Stimulated activated CD4-positive, alpha-beta T cell treated with anti-CD3 and anti-CD28 coated beads, Interleukin-15, amount 100 ng/mL, for 24 hours (primary cell): ENCODE results near the gene POLR3K.

Experiments
- DNase-seq: peaks from one replicate; pipeline ENCODE4 v3.0.0-alpha.2; 2020

The POLR3K gene

DNA sequence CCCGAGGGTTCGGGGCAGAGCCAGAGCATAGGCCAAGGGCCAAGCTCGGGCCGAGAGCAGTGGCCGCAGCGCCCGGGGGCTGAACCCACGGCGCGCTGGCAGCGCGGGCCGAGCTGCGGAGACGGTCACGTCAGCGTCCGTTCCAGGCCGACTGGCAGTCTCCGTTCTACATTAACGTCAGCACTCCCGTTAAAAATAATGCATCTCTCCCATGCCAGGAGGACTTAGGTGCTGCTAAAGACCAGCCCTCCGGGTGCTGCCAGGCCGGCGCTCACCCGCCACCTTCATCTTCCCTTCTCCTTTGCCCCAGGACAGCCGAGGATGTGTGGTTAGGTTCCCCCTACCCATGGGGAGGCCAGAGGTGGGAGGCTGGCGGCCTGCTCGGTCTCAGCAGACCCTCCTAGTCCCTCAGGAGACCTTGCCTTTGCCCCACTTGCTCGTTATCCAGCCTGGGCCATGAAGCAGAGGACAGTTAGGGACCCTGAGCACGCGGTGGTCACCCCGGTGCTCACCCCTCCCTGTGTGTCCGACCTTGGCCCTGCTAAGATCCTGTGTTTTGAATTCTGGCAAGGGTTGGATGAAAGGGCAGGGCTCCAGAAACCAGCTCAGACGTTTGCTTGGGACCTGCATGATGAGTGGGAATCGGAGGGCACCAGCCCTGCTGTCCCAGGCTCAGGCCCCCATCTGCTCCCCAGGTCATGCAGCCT is 25.2 kb upstream of the POLR3K start:
- peak; percentile 37 for DNase-seq

GRCh38 chr16:77807-78443 is 24.5 kb upstream of the POLR3K start, which contains the start of gene MPG:
MPG (plus strand) TSS chr16:78225; CDS start chr16:78310, 85 bp downstream.
- DNase-seq, result peak; percentile 90

DNA sequence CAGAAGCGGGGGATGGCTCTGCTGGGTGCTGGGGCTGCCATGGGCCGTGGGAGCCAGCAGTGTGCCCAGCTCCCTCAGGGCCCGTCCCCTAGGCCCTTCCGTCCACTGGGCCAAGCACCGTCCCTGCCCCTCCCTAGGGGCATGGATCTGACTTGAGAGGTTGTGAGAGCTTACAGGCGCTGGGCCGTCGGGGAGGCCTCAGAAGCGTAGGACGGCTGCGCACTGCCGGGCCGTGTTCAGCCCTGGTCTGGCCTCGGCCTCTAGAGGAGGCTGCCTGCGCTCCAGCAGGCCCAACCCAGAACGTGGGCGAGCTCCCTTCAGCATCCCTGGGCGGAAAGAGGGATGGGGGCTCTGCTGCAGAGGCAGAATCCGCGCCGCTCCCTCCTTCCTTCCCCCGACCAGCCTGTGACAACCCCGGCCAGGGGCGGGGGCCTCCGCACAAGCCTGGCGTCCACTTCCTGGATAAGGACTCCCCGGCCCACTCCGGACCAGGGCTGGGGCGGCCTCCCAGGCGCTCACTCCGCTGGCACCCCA is 23.9 kb upstream of the POLR3K start:
- peak; percentile 63 for DNase-seq

GRCh38 chr16:76535-77272 is 23.3 kb upstream of the POLR3K start:
- no peak for DNase-seq

DNA sequence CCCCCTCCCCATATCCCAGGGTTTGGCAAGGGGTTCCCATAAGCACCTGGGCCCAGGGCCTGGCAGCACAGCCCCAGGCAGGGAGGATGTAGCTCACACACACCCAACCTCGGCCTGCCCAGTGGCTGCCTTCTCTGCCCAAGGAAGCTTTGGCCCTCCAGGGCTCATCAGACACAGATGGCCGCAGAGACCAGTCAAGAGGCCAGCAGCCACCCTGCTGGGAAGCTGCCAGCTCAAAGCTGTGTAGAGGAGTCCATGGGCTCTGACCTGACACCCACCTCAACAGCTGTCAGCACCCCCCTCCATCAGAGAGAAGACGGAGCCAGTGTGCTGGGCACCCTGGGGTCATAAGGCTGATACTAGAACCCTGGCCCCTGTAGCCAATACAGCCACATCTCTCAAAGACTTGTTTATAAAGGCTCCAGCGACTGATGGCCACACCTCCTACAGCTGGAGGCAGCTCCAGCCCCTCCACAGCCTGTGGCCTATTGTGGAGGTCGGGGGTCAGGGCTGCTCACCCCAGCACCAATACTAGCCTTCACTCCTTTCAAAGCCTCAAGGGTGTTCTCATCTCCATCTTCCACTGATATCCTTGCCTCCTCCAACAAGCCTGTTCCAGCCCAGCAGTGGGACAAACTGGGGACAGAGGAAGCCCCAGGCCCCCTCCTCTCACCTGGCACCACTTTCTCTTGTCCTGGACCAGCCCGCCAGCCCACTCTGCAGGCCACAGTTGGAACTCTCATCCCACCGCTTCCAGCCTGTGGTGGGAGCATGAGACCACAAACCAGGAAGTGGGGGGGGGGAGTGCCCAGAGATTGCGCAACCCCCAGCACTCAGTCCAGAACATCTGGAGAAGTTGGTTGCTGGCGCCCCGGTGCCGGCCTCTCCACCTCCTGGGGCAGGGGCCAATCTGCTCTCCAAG is 22.4 kb upstream of the POLR3K start:
- DNase-seq, result no peak

DNA sequence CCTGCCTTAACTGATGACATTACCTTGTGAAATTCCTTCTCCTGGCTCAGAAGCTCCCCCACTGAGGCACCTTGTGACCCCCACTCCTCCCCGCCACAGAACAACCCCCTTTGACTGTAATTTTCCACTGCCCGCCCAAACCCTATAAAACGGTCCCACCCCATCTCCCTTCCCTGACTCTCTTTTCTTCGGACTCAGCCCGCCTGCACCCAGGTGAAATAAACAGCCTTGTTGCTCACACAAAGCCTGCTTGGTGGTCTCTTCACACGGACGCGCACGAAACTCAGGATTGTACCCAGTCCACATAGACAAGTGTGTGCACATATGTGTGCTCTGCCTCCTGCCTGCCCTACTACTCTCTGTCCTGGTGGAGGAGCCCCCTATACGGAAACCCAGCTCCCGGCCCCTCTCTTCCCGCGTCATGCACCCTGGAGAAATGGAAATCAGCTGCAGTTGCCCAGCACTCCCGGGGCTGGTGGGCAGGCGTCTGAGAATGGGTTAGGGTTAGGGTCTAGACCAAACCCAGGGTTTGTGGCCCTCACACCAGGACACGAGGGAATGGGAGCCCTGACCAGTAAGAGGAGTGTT is 21.4 kb upstream of the POLR3K start:
- DNase-seq, result no peak

DNA sequence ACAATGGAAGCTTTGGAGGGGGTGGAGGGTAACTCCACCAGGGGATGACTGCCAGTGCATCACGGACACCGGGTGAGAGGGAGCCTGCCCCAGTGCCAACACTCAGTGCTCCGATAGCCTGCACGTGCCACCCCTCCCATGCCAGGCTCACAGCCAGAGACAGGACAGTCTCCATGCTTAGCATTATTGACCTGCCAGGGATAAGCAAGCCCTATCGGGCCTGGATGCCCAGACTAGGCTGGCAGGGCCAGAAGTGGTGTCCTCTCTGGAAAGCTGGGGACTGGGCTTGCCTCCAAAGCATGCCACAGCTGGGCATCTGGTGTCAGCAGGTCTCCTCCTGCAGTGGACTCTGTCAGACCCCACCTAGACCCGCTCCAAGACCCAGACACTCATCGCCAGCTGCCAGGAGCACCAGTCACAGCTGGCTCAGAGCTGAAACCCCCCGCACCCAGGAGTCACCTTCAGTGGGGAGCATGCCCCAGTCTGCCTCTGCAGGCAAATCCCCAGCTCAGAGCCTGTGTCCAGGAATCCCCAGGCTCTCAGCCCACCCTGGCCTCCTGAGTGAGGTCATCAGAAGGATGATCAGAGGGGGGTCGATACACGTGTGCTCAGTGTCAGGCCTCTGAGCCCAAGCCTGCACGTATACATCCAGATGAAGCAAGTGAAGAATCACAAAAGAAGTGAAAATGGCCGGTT is 20.8 kb upstream of the POLR3K start:
- no peak for DNase-seq

DNA sequence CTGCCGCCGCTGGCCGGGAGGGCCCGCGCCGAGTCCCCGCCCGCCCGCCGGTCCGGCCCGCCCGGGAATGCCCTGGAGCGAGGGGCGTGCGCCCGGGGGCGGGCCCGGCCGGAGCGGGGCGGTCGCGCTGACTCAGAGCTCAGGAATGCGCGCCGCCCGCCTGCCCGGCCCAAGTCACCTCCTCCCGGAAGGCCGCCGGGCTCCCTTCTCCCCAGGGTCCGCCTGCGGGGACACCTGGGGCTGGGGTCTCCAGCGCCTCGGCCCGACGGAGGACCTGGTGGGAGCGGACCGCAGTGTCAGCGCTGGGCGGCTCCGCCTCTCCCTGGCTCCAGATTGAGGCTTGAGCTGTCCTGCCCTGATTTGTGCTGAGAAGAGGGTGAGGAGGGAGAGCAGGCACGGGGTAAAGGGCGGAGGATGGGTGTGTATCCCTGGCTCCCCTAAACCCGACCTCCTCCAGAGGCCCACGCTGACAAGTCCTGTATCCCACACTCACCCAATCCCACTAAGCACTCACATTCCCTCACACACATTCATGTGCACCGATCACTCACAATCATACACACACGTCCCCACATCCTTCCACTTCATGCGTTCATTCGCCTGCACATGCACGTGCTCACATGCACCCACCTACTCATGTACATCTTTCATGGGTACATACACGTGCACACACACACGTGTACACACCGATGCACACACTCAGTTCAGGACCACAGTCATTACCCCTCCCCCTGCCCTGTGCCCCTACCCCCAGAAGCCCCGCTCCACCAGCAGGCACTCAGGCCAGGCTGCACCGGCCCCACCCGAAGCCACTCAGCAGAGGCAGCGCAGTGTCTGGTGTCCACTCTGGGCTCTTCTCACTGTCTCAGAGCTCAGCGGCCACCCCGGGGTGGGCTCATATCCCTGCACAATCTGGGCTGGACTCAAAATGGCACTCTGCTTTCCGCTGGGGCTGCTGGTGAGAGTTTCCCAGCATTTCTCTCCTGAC is 19.4 kb upstream of the POLR3K start, which contains the start of gene RHBDF1:
RHBDF1 (minus strand) TSS at position 71 of the 988 bp plus-strand sequence. CDS start 7,616 bp downstream, outside the sequence.
- peak; percentile 41 for DNase-seq

DNA sequence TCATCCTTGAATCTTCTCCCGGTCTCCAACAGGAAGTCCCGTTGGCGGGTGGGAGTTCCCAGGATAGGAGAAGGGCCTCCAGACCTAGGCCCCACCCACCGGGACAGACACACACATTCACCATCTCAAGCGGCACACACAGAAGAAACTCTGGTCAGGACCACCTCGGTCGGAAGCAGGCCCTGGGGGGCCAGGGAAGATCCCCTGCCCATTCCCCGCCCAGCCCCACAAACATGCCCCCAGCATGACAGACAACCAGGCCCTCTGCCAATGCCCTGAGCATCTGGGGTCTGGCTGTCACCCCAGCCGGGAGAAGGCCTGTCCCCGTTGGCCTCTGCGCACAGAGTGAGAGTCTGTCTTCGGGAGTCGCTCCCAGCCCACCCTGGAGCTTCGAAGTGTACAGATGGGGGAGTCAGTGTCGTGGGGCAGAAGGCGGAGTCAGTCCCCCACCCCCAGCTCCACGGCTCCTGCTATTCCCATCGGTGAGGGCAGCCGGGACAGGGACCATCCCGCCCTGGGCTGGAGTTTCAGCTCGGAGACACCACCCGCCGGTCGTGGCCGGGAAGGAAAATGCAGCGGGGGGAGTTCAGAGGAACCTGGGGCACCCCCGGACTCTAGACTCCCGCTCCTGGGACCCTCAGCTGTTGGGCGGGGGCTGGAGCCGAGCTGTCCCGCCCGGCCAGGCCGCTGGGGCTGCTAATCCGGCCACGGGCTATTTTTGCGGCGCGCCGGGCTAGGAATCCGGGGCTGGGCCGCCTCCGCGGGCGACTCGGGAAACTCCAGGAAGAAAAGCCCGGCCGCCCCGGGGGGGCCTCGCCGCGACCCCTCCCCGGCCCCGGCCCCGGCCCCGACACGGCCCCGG is 18.4 kb upstream of the POLR3K start:
- DNase-seq, result no peak

DNA sequence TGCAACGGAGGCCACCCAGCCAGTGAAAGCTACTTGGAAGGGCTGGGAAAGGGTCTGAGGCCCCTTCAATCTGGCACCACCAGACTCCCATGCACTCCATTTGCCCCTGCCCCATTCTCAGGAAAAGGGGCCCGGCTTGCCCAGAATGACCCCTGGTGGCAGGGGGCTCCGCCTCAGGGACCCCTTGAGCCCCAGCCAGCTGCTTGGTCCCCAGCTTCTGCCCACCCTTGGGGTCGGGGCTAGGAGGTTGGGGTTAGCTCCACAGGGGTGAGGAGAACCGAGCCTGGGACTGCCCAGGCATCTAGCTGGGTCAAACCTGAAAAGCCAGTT is 17.8 kb upstream of the POLR3K start:
- no peak for DNase-seq

DNA sequence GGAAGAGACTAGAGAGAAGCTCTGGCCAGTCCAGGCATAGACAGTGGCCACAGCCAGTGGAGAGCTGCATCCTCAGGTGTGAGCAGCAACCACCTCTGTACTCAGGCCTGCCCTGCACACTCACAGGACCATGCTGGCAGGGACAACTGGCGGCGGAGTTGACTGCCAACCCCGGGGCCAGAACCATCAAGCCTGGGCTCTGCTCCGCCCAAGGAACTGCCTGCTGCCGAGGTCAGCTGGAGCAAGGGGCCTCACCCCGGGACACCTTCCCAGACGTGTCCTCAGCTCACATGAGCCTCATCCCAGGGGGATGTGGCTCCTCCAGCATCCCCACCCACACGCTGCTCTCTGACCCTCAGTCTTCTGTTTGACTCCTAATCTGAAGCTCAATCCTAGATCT is 15.8 kb upstream of the POLR3K start:
- no peak for DNase-seq

DNA sequence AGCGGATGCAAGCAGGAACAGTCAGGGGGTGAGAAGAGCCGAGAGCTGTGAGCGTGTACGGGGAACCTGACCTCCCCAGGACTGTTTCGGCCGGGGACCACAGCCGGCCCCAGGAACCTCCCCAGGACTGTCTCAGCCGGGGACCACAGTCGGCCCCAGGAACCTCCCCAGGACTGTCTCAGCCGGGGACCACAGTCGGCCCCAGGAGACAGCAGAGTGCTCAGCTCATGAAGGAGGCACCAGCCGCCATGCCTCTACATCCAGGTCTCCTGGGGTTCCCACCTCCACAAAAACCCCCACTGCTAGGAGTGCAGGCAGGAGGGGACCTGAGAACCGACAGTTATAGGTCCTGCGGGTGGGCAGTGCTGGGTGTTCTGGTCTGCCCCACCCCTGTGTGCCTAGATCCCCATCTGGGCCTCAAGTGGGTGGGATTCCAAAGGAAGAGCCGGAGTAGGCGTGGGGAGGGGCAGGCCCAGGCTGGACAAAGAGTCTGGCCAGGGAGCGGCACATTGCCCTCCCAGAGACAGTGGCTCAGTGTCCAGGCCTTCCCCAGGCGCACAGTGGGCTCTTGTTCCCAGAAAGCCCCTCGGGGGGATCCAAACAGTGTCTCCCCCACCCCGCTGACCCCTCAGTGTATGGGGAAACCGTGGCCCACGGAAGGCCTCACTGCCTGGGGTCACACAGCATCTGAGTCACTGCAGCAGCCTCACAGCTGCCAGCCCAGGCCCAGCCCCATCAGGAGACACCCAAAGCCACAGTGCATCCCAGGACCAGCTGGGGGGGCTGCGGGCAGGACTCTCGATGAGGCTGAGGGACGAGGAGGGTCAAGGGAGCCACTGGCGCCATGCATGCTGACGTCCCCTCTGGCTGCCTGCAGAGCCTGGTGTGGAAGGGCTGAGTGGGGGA is 14.7 kb upstream of the POLR3K start:
- no peak for DNase-seq

GRCh38 chr16:67183-67791 is 13.9 kb upstream of the POLR3K start:
- no peak for DNase-seq

DNA sequence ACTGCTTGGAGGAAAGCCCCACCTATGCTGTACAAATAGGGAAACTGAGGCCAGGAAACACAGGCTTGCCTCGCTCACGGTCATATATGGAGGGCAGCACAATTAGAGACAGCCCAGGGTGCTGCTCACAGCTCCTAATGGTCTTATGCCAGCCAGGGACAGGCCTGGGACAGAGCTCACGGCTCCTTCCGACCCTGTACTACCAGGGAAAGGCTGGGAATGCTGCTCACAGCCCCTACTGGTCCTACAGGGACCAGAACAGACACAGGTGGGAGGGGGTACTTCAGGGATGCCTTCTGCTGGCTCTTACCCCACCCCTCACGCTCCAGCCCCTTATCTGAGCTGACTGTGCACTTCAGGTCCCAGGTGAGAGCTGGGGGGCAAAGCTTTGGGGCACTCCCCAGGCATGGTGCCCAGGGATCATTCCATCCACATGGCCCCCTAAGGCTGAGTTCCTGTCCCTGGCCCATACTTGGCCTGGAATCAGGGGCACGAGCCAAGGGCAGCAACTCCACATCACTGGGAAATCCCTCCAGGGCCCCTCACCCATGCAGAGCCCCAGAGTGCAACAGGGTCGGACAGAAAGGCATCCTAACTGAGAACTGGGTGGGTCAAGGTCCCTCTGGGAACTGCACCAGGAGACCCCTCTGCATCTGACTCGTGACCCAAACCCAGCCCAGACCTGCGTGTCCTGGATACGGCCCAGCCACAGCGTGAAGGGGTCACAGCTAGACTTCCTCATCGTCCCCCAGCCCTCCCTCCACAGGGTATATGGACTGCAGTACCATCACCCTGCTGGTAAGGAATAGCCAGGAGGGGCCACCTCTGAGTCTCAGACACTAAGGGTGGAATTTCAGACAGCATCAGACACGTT is 13.1 kb upstream of the POLR3K start:
- no peak for DNase-seq

GRCh38 chr16:65745-66144 is 12.3 kb upstream of the POLR3K start:
- peak; percentile 91 for DNase-seq

DNA sequence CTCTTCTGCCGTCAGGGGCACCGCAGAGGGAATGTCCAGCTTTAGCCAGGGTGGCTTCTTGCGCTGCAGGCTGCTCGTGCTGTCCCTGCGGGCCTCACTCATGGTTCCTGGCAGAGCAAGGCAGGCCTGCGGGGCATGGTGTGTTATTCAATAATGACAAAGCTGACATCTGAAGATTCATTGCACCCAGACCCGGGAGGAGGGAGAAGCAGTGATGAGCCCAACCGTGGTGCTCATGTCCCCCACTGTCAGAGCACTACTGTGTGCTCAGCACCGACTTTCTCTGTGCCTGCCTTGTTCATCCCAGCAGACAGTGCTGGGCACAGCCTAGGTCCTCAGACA is 11.5 kb upstream of the POLR3K start:
- DNase-seq, result no peak
